Stimulated activated CD4-positive, alpha-beta T cell treated with anti-CD3 and anti-CD28 coated beads, Interleukin-4, amount 100 ng/mL, for 1 hour (primary cell): ENCODE measurements around the gene LILRB3.
"Not testable (repeated sequence)": the region's sequence is repeated elsewhere in the genome, so short reads cannot be mapped to it uniquely, and the experiment has no call there.

Experiments used
- DNase-seq: peaks from one replicate; pipeline ENCODE4 v3.0.0-alpha.2; 2020

The LILRB3 gene

GRCh38 chr19:54189145-54189734 lies 33.6 kb downstream of the LILRB3 start, which contains the start of gene MBOAT7:
Gene MBOAT7 (minus strand): TSS chr19:54189580. CDS start chr19:54188508, 1,072 bp downstream.
- DNase-seq = no peak

DNA sequence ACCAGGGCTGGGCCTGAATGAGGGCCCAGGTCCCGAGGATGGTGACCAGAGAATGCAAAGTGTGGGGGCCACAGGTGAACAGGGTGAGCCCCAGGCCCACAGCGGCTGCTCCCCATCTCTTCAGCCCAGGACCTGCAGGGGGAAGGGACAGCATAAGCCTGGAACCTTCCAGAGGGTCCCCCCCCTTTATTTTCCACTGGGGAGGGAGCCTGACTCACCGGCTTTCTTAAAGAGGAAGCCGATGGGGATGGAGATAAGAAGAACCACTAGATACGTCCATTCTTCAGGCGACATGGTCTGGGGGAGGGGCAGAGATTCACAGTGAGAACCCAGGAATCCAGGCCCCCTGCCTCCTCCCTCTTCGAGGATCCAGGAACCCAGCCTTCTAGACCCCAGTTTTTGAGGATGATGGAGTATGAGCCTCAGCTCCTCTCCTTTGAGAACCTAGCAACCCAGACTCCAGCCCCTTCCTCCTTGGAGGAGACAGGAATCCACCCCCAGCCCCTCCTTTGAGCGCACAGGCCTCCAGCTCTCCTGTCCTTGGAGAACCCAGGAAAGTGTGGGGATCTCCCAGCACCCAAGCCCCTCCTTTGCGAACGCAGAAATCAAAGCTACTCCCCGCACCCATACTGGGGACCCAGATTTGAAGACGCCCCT lies 34.5 kb downstream of the LILRB3 start:
- DNase-seq = peak; percentile 38

DNA sequence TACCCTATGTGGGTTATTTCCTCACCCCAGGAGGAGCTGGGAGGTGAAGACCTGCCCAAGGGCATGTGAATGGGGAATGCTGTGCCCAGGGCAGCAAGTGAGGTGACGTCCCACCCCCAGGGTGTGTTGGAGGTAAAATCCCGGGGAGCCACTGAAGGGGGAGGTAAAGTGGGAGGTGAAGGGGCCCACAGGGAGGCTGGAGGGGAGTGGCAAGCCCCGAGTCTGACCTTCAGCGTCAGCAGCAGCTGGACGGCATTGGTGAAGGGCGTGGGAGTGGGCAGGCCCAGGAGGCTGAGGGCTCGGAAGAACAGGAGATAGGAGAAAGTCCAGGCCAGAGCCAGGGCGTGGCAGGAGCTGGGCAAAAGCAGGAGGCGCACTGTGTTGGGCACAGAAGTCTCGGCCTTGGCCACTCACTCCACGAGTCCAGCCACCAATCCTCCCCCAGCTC lies 35.8 kb downstream of the LILRB3 start:
- DNase-seq = no peak

- DNase-seq = no peak
Measured at GRCh38 chr19:54186351-54186750, 36.5 kb downstream of the LILRB3 start.

- DNase-seq = no peak
Measured at GRCh38 chr19:54183431-54183830, 39.4 kb downstream of the LILRB3 start.

DNA sequence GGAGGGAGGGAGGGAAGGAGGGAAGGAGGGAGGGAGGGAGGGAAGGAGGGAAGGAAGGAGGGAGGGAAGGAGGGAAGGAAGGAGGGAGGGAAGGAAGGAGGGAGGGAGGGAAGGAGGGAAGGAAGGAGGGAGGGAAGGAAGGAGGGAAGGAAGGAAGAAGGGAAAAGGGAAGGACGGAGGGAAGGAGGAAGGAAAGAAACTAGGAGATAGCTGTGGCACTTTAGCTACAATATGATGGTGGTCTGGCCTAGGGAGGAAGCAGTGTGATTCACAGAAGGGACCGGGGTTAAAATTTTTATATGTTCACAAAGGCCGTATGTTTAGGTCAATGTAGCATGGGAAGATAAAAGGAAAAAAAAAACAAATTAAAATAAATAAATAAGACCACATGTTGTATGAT lies 40.9 kb downstream of the LILRB3 start:
- DNase-seq = not testable (repeated sequence)

GRCh38 chr19:54180691-54181091 lies 42.1 kb downstream of the LILRB3 start:
- DNase-seq = no peak

DNA sequence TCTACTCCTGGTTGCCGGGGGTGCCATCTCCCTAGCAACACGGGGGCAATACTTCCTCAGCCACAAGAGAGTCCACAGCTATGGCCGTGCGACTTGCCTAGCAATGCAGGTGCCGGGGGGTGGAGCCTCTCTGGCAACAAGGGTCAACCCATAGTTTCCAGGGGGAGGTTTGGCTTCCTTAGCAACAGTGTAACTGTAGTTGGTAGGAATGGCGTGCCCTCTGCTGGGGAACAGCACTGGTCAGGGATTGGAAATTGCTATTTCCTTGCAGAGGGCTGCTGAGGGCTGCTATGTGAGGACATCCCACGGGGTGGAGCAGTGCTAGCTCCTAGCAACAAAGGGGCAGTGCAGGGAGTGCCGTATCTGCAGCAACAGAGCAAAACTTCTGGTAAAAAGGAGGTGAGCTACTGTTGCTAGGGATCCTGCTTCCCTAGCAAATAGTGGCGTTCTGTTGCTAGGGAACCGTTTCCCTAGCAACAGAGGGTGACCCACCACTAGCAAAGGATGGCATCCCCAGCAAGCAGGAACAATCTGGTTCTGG lies 42.8 kb downstream of the LILRB3 start:
- DNase-seq = no peak

DNA sequence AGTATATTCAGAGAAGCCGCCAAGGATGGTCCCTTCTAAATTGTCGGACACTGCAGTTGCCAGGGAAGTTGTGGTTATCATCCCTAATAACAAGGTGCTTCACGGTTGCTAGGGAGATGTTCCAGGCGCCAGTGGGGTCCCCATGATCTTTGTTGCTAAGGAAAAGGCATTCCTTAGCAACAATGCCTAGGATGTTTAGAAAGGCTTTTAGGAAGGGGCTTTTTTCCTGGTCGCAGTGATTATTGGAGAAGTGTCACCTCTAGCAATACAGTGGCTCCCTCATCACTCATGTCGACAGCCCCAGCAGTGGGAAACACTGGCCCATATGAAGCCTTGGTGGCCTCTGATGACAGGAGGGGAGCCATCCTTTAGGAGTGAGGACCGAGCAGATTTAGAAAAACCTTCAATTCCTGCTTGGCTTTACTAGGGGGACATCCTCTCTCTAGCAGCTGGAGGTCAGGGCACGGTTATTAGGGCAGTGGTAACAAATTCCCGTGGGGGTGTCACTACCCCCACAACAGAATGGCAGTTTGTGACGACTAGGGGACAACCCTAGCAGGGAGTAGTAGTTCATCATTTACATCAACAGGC lies 43.5 kb downstream of the LILRB3 start:
- DNase-seq = no peak

DNA sequence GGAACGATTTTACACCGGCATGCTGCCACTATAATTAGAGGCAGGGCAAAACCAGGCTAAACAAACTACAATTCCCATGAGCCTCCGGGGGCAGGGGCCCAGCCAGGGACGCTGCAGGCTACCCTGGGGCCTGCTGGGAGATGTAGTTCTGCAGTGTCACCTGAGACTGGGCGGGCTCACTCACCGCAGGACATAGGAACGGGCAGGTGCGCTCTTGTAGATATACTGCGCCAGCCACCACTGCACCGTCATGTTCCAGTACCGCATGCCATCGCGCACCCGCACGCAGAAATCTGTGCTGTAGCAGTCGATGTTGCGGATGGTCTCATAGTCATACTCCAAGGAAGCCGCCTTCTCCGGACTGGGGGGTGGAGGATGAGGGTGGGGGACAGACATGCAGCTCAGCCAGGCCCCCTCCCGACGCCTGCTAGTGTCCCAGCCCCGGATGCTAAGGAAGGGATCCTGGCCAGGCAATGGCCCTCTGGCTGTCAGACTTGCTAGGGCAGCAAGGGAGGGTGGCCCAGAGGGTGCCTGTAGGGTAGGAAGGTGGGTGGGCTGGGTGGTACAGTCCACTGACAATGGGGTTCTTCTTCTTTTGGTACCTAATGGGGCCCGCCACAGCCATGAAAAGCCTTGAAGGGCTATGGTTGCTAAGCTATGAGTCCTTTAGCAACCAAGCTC lies 44.1 kb downstream of the LILRB3 start:
- peak; percentile 34 for DNase-seq

GRCh38 chr19:54173951-54174834 lies 48.6 kb downstream of the LILRB3 start:
- DNase-seq = no peak

DNA sequence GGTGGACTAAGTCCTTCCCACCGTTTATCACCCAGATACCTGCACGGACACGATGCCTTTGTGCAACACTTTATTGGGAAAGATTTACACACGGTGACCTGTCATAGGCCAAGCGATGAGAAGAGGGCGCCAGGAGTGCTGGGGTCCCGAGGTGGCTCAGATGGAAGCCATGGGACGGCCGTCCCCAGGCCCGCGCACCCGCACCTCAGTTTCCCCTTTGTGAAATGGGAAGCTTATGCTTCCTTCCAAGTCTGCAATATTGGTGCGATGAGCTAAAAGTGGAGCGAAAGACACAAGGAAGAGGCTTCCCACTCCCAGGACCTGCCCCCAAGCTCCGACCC lies 49.5 kb downstream of the LILRB3 start:
- no peak for DNase-seq

DNA sequence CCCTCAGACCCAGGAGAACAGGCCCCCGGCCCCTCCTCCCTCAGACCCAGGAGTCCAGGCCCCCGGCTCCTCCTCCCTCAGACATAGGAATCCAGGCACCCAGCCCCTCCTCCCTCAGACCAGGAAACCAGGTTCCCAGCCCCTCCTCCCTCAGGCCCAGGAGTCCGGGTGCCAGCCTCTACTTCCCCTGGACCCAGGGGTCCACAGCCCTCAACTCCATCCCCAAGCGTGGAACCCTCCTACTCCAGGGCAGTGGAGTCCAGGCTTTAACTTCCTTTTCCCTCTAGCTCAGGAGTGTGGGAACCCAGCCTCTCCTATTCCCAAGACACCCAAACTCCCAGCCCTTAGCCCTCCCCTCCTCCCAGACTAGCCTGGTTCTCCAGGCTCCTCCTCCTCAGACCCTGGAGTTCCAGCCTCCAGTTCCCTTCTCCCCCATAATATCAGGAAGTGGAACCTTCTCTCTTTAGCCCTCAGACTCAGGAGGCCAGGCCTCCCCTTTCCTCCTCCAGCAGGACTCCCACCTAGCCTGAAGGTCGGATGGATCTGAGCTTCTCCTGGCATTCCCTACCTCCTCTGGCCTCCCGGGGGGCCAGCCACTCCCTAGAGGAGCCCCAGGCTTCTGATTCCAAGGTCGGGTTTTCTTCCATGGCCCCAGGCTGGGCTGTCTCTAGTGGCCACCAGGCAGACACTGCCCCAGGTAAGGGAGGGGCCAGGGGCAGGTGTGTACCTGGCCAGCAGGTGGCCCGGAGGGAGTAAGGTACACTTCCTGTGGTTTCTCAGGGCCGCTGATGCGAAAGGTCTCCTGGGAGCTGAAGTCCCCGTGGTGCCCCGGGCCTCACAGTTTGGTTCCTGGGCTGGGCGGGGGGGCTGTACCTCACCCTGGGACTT lies 50.1 kb downstream of the LILRB3 start, which contains the start of gene TMC4:
TSS of gene TMC4 (minus strand) at position 690 of the 888 bp plus-strand sequence. CDS start at position 647, 43 bp downstream.
- DNase-seq = no peak

- not testable (repeated sequence) for DNase-seq
Measured at GRCh38 chr19:54171736-54172431, 50.9 kb downstream of the LILRB3 start.

- DNase-seq = no peak
Measured at GRCh38 chr19:54169149-54169740, 53.6 kb downstream of the LILRB3 start.

DNA sequence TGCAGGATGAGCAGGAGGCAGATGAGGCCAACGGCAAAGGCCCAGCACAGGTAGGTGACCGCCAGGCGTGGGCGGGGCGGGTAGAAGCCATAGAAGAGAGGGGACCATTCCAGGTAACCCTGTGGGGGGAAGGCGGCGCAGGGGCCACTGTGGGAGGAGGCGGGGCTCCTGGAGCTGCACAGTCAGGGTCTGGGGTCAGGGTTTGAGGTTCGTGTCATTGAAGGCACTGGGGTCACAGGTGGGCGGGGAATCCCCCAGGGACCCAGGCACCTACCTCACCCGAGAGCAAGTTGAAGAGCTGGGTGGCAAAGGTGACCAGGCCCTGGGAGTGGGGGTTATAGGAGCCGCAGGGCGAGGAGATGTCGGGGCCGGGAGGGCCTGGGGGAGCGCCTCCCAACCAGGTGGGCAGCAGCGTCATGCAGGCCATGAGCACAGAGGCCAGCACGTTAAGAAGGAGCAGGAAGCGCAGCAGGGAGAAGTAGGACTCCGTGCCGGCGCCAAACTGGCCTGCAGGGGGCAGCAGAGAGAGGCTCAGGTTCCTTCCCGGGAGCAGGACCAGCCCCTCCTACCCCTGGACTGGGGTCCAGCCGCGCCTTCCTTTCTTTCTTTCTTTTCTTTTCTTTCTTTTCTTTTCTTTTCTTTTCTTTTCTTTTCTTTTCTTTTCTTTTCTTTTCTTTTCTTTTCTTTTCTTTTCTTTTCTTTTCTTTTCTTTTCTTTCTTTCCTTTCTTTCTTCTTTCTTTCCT lies 54.5 kb downstream of the LILRB3 start:
- peak; percentile 93 for DNase-seq
